Retinal pigment epithelial cell (primary cell): ENCODE data around the gene CCDC191.
A peak's percentile ranks its signal among the peaks of the same experiment; 100 is the strongest.

Experiments
- DNase-seq: peaks from one replicate; pipeline ENCODE4 v3.0.0-alpha.2; 2010; ENCODE audit warnings: low read depth
- H3K4me3 ChIP-seq: 2 replicates; pipeline ENCODE4 v1.5.1; 2011; ENCODE audit warnings: mild to moderate bottlenecking, low read length, control low read depth, moderate library complexity
- CTCF ChIP-seq: conservative IDR thresholded peaks from 2 replicates; pipeline ENCODE4 v1.5.1; 2011; ENCODE audit warnings: low read depth, low read length, control low read depth, inconsistent platforms

Gene CCDC191

GRCh38 chr3:113977822-113978221 is 78.5 kb downstream of the CCDC191 start:
- no peak overlapping the region for H3K4me3 ChIP-seq
- no peak for TF ChIP-seq CTCF
- no peak for DNase-seq

GRCh38 chr3:113968986-113969385 is 87.3 kb downstream of the CCDC191 start:
- H3K4me3 ChIP-seq, result no peak overlapping the region
- DNase-seq, result no peak
- no peak for TF ChIP-seq CTCF

- DNase-seq, result no peak
- peak; percentile 2 for TF ChIP-seq CTCF
- H3K4me3 ChIP-seq, result no peak overlapping the region
Measured at GRCh38 chr3:113966172-113966571, 90.2 kb downstream of the CCDC191 start.

- no peak for TF ChIP-seq CTCF
- H3K4me3 ChIP-seq, result no peak overlapping the region
- no peak for DNase-seq
Measured at GRCh38 chr3:113963879-113964278, 92.4 kb downstream of the CCDC191 start.

GRCh38 chr3:113954091-113954685 is 102.1 kb downstream of the CCDC191 start:
- no peak for DNase-seq
- H3K4me3 ChIP-seq, result no peak overlapping the region

GRCh38 chr3:113953677-113954076 is 102.6 kb downstream of the CCDC191 start:
- DNase-seq, result no peak
- TF ChIP-seq CTCF, result no peak
- no peak overlapping the region for H3K4me3 ChIP-seq

More at GRCh38 chr3:113954091-113954685, 102.1 kb downstream of the CCDC191 start:
- no peak for TF ChIP-seq CTCF

- H3K4me3 ChIP-seq, result no peak overlapping the region
- no peak for TF ChIP-seq CTCF
- no peak for DNase-seq
Measured at GRCh38 chr3:113952921-113953320, 103.4 kb downstream of the CCDC191 start.
